Osteoblast (primary cell): ENCODE measurements around the gene ERCC3. TPM values are rescaled to one million over a fixed set of nuclear protein-coding genes. Genes with fewer than 3 reads are reported as not detected.

Experiments
- DNase-seq: peaks from one replicate; pipeline ENCODE4 v3.0.0; 2011; ENCODE audit warnings: low spot score, mixed read lengths; ENCODE audit not compliant: insufficient read length; ENCODE audit errors: missing footprints
- H2AFZ ChIP-seq: 2 replicates; pipeline ENCODE4 v1.6.0; 2011; ENCODE audit warnings: mild to moderate bottlenecking, low read length
- H3K27ac ChIP-seq: 2 replicates; pipeline ENCODE4 v1.5.1; 2011; ENCODE audit warnings: mild to moderate bottlenecking, low read depth, low read length, moderate library complexity
- H3K27me3 ChIP-seq: 2 replicates; pipeline ENCODE4 v1.6.0; 2012; ENCODE audit warnings: mild to moderate bottlenecking, control low read depth, inconsistent platforms, low read length, moderate library complexity; ENCODE audit not compliant: insufficient read depth
- H3K36me3 ChIP-seq: 2 replicates; pipeline ENCODE4 v1.5.1; 2011; ENCODE audit warnings: mild to moderate bottlenecking, low read length, control low read depth, moderate library complexity; ENCODE audit not compliant: insufficient read depth
- H3K4me1 ChIP-seq: 2 replicates; pipeline ENCODE4 v1.5.1; 2011; ENCODE audit warnings: mild to moderate bottlenecking, low read length, control low read depth, moderate library complexity; ENCODE audit not compliant: insufficient read depth
- H3K4me2 ChIP-seq: 2 replicates; pipeline ENCODE4 v1.6.0; 2011; ENCODE audit warnings: mild to moderate bottlenecking, low read length; ENCODE audit not compliant: insufficient read depth
- H3K4me3 ChIP-seq: fragments of 200-600 bp; sonication (generic); 3 replicates; pipeline ENCODE4 v1.5.1; 2012; ENCODE audit warnings: mild to moderate bottlenecking, low read length, inconsistent platforms; ENCODE audit not compliant: insufficient read depth
- H3K79me2 ChIP-seq: 2 replicates; pipeline ENCODE4 v1.6.0; 2012; ENCODE audit warnings: mild to moderate bottlenecking, low read length, control low read depth, inconsistent platforms; ENCODE audit not compliant: insufficient read depth
- H3K9me3 ChIP-seq: 2 replicates; pipeline ENCODE4 v1.5.1; 2011; ENCODE audit warnings: low read depth, low read length, control low read depth
- H4K20me1 ChIP-seq: 2 replicates; pipeline ENCODE4 v1.6.0; 2012; ENCODE audit warnings: mild to moderate bottlenecking, low read length, control low read depth; ENCODE audit not compliant: insufficient read depth
- CTCF ChIP-seq: IDR thresholded peaks from 2 replicates; pipeline ENCODE4 v1.5.1; 2011; ENCODE audit warnings: mild to moderate bottlenecking, low read depth, low read length, moderate library complexity; ENCODE audit errors: extremely low read depth
- total RNA-seq: library from RNA; depleted of rRNA; stranded (reverse); fragments of >200 nt; gene quantifications from 2 replicates; pipeline ENCODE4 v1.2.3, GENCODE V29; 2012

The ERCC3 gene
- total RNA-seq, 1 donor: 43.1 TPM

- Histone ChIP-seq H3K27ac (no peak overlapping the region), H3K36me3 (peaks cover 45% of the 10 kb centered on the region), H3K4me2 (no peak overlapping the region), H3K27me3 (no peaks in the 10 kb centered on the region), H3K79me2 (no peaks in the 10 kb centered on the region), H3K4me3 (no peak overlapping the region), H2AFZ (no peak overlapping the region), H3K9me3 (no peaks in the 10 kb centered on the region), H3K4me1 (no peaks in the 10 kb centered on the region), H4K20me1 (no peaks in the 10 kb centered on the region)
- no peak for TF ChIP-seq CTCF
- no peak for DNase-seq
Measured at GRCh38 chr2:127310980-127311379, 17.0 kb upstream of the ERCC3 start.

GRCh38 chr2:127309468-127309867 is 15.5 kb upstream of the ERCC3 start:
- no peak overlapping the region for H3K4me2 ChIP-seq
- H3K4me1 ChIP-seq: no peaks in the 10 kb centered on the region
- H2AFZ ChIP-seq: no peak overlapping the region
- H3K27me3 ChIP-seq: no peaks in the 10 kb centered on the region
- no peaks in the 10 kb centered on the region for H4K20me1 ChIP-seq
- H3K27ac ChIP-seq: no peak overlapping the region
- DNase-seq: no peak
- no peak overlapping the region for H3K4me3 ChIP-seq
- no peaks in the 10 kb centered on the region for H3K9me3 ChIP-seq
- no peaks in the 10 kb centered on the region for H3K79me2 ChIP-seq
- peaks cover 38% of the 10 kb centered on the region for H3K36me3 ChIP-seq
- no peak for TF ChIP-seq CTCF

GRCh38 chr2:127308586-127309138 is 14.7 kb upstream of the ERCC3 start:
- no peaks in the 10 kb centered on the region for H3K27me3 ChIP-seq
- DNase-seq: no peak
- H3K36me3 ChIP-seq: peaks cover 30% of the 10 kb centered on the region
- no peak overlapping the region for H3K27ac ChIP-seq
- H3K4me3 ChIP-seq: no peak overlapping the region
- H2AFZ ChIP-seq: no peak overlapping the region
- no peaks in the 10 kb centered on the region for H3K4me1 ChIP-seq
- H3K9me3 ChIP-seq: no peaks in the 10 kb centered on the region
- H3K79me2 ChIP-seq: no peaks in the 10 kb centered on the region
- no peak overlapping the region for H3K4me2 ChIP-seq
- TF ChIP-seq CTCF: no peak
- H4K20me1 ChIP-seq: no peaks in the 10 kb centered on the region

GRCh38 chr2:127305990-127306585 is 12.1 kb upstream of the ERCC3 start:
- Histone ChIP-seq H3K27me3 (no peaks in the 10 kb centered on the region), H3K36me3 (peaks cover 20% of the 10 kb centered on the region), H4K20me1 (no peaks in the 10 kb centered on the region), H3K27ac (no peak overlapping the region), H2AFZ (no peak overlapping the region), H3K4me2 (no peak overlapping the region), H3K9me3 (no peaks in the 10 kb centered on the region), H3K4me3 (no peak overlapping the region), H3K4me1 (no peaks in the 10 kb centered on the region), H3K79me2 (no peaks in the 10 kb centered on the region)
- no peak for TF ChIP-seq CTCF
- no peak for DNase-seq
